ENCODE measurements around the gene ANKS1B. TPM values are rescaled to one million over a fixed set of nuclear protein-coding genes. Genes with fewer than 3 reads are reported as not detected.

ANKS1B gene
- total and polyA plus RNA-seq, 2 of the 4 experiments (the other 2 are of a cell fraction): 0.17 to 0.18 TPM

- Histone ChIP-seq H2AFZ (replicated peaks; ENCODE audit: low read length, poor library complexity) (no peak overlapping the region), H3K4ac (ENCODE audit: low read depth, low read length) (no peak overlapping the region), H4K8ac (ENCODE audit: low read depth in 2 of 2, low read length in 2 of 2) (no peak overlapping the region), H3K36me3 (ENCODE audit: control insufficient read depth, insufficient read depth, low read length) (no peaks in the 10 kb centered on the region), H3K9me3 (ENCODE audit: control insufficient read depth, insufficient read depth, low read length) (peaks cover 1% of the 10 kb centered on the region), H3K9ac (ENCODE audit: low read depth, low read length) (no peak overlapping the region), H4K5ac (ENCODE audit: low read depth, low read length) (no peak overlapping the region), H3K56ac (ENCODE audit: extremely low read depth, insufficient read depth, low read length) (no peak overlapping the region), H2BK20ac (ENCODE audit: low read depth, low read length) (no peak overlapping the region), H3K23ac (ENCODE audit: low read depth, low read length) (no peak overlapping the region), H3K4me1 (ENCODE audit: control insufficient read depth, insufficient read depth, low read length) (no peaks in the 10 kb centered on the region), H3K4me2 (ENCODE audit: low read depth, low read length) (no peak overlapping the region), H2BK15ac (ENCODE audit: low read depth, low read length) (no peak overlapping the region), H3K27me3 (ENCODE audit: control insufficient read depth, insufficient read depth, low read length) (no peaks in the 10 kb centered on the region), H3K14ac (replicated peaks; ENCODE audit: low read depth, low read length) (no peak overlapping the region), H3K27ac (ENCODE audit: insufficient read depth, low read length) (no peak overlapping the region), H4K91ac (ENCODE audit: insufficient read depth, low read depth, low read length) (no peak overlapping the region), H3K79me1 (ENCODE audit: low read depth in 1 of 2, low read length in 2 of 2) (no peaks in the 10 kb centered on the region), H2AK9ac (replicated peaks; ENCODE audit: low read depth, low read length, poor library complexity) (no peak overlapping the region), H3K4me3 (ENCODE audit: insufficient read depth, low read depth, low read length) (no peak overlapping the region), H3K9me1 (ENCODE audit: insufficient read depth, low read length) (no peaks in the 10 kb centered on the region), H3K18ac (ENCODE audit: low read depth, low read length) (no peak overlapping the region), H2BK120ac (ENCODE audit: low read depth, low read length) (no peak overlapping the region), H2BK5ac (ENCODE audit: low read depth, low read length, poor library complexity, severe bottlenecking) (no peak overlapping the region), H2AK5ac (ENCODE audit: low read depth, low read length) (no peak overlapping the region), H4K20me1 (ENCODE audit: insufficient read depth, low read length) (no peaks in the 10 kb centered on the region)
- TF ChIP-seq RAD21 (IDR thresholded peaks at IDR 0.05; ENCODE audit: low read length) (no peak), NFE2L2 (IDR thresholded peaks at IDR 0.05; ENCODE audit: low read depth, low read length) (no peak), RFX5 (IDR thresholded peaks at IDR 0.05; ENCODE audit: low read depth, low read length) (no peak), FOS (IDR thresholded peaks at IDR 0.05; ENCODE audit: low read depth, low read length) (no peak), ELK1 (IDR thresholded peaks at IDR 0.05; ENCODE audit: borderline replicate concordance, low read depth, low read length) (no peak), MAFK (IDR thresholded peaks at IDR 0.05; ENCODE audit: low read depth, low read length) (no peak), CTCF (conservative IDR thresholded peaks at IDR 0.05; ENCODE audit: low read depth, low read length) (no peak), CEBPB (IDR thresholded peaks at IDR 0.05; ENCODE audit: low read depth, low read length) (no peak), USF2 (IDR thresholded peaks at IDR 0.05; ENCODE audit: low read depth, low read length) (no peak), CHD1 (IDR thresholded peaks at IDR 0.05; ENCODE audit: low read depth, low read length) (no peak), BHLHE40 (IDR thresholded peaks at IDR 0.05; ENCODE audit: low read depth, low read length) (no peak), POLR2A (IDR thresholded peaks at IDR 0.05; ENCODE audit: low read depth, low read length) (no peak), RCOR1 (IDR thresholded peaks at IDR 0.05; ENCODE audit: insufficient replicate concordance, low read length) (no peak), SMC3 (IDR thresholded peaks at IDR 0.05; ENCODE audit: low read depth, low read length) (no peak), MXI1 (IDR thresholded peaks at IDR 0.05; ENCODE audit: borderline replicate concordance, low read depth, low read length) (no peak), MAZ (IDR thresholded peaks at IDR 0.05; ENCODE audit: borderline replicate concordance, low read depth, low read length) (no peak)
- in situ Hi-C loops (cut with MboI; ENCODE audit: low sequenced_read_pairs): no loop called here
- WGBS, 2 experiments (ENCODE audit: extremely low coverage in 2 of 2, insufficient read length in 1 of 2): no CpG with 5 or more reads among the region's 7 CpGs
- no TSS peak for BruUV-seq (replicated peaks)
- DNase-seq (no peak), ATAC-seq (ENCODE audit: low read depth) (no peak)
- dilution Hi-C loops (cut with HindIII; ENCODE audit: low sequenced_read_pairs, unreplicated experiment): no loop called here
- POLR2A ChIA-PET (ENCODE audit: unreplicated experiment): no interaction called here
- CTCF ChIA-PET: no interaction called here
- intact Hi-C loops (cut with micrococcal nuclease): no loop called here
These were observed 844.6 kb downstream of the ANKS1B start for GRCh38 chr12:99140017-99140720.

Measured in IMR-90 (cell line).